DND-41 (cell line): ENCODE results near the gene KIAA0586.

ENCODE experiments used
- EZH2 ChIP-seq: IDR thresholded peaks from 3 replicates; pipeline ENCODE4 v1.6.1; 2012; ENCODE audit warnings: borderline replicate concordance, low read depth, mild to moderate bottlenecking, moderate library complexity, low read length, inconsistent platforms; ENCODE audit not compliant: severe bottlenecking
- TF ChIP-seq, protein P1 (sequence below): IDR thresholded peaks from 2 replicates; pipeline ENCODE4 v1.5.1; 2012; ENCODE audit warnings: borderline replicate concordance, low read length, moderate library complexity, mild to moderate bottlenecking; ENCODE audit not compliant: poor library complexity, severe bottlenecking; ENCODE audit errors: extremely low read depth

DNA sequence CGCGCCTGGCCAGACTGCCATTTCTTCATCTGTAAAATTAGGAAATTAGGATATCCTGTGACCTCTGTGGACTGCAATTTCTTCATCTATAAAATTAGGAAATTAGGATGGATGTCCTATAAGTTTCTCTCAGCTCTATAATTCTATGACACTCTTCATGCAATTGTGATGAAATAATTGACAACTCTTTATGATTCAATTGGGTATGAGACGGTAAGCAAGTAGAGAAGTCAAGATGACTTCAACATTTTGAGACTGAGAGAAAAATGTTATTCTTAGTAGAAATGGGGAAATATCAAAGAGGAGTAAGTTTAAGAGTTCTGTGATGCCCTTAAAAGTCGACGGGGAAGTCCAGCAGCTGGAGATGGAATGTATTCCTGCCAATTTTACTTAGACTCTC lies 12.0 kb downstream of the KIAA0586 start:
- TF ChIP-seq, protein P1, sequence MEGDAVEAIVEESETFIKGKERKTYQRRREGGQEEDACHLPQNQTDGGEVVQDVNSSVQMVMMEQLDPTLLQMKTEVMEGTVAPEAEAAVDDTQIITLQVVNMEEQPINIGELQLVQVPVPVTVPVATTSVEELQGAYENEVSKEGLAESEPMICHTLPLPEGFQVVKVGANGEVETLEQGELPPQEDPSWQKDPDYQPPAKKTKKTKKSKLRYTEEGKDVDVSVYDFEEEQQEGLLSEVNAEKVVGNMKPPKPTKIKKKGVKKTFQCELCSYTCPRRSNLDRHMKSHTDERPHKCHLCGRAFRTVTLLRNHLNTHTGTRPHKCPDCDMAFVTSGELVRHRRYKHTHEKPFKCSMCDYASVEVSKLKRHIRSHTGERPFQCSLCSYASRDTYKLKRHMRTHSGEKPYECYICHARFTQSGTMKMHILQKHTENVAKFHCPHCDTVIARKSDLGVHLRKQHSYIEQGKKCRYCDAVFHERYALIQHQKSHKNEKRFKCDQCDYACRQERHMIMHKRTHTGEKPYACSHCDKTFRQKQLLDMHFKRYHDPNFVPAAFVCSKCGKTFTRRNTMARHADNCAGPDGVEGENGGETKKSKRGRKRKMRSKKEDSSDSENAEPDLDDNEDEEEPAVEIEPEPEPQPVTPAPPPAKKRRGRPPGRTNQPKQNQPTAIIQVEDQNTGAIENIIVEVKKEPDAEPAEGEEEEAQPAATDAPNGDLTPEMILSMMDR = no peak
- no peak for TF ChIP-seq EZH2
